Hepatic stellate cell (primary cell): ENCODE data around the gene S100PBP.

Experiments used
- DNase-seq: peaks from one replicate; pipeline ENCODE4 v3.0.0; 2011; ENCODE audit warnings: low spot score

Gene S100PBP

DNA sequence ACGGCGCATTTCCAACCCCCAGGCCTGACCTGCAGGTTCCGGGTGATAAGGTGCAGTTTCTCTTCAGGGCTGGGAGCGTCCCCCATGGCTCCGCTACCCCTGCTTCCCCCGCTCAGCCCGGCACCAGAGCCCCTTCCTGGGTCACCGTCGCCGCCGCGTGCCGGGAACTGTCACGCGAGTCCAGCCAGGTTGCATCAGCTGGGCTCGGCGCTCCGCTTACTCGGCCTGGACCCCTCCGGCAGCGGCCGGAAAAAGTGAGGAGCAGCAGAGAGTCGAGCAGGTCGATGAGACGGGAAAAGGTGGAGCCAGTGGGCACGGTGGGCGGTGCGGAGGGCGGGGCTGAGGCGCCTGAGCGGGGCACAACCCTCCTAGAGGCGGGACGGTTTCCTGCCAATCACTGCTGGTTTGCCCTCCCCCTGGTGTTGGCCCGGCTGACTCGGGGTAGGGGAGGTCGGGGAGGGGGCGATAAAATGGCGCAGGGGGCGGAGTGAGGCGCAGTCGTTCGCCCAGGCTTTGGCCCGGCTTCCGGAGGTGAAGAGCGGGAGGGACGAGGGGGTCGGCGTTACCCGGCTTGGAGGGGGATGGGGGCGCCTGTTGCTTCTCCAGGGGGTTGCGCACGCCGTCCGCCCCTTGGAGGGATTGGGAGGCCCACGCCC, at the start of gene S100PBP, which contains the start of gene YARS1:
S100PBP (plus strand) TSS at position 495 of the 656 bp plus-strand sequence. CDS start 8,447 bp downstream, outside the sequence.
YARS1 (minus strand) TSS at position 200 of the 656 bp plus-strand sequence; CDS start at position 86, 114 bp downstream.
- peak; percentile 97 for DNase-seq

- no peak for DNase-seq
Measured at GRCh38 chr1:32768110-32768850, 49.2 kb upstream of the S100PBP start.

- DNase-seq: peak; percentile 81
Measured at GRCh38 chr1:32769524-32770220, 47.8 kb upstream of the S100PBP start.

DNA sequence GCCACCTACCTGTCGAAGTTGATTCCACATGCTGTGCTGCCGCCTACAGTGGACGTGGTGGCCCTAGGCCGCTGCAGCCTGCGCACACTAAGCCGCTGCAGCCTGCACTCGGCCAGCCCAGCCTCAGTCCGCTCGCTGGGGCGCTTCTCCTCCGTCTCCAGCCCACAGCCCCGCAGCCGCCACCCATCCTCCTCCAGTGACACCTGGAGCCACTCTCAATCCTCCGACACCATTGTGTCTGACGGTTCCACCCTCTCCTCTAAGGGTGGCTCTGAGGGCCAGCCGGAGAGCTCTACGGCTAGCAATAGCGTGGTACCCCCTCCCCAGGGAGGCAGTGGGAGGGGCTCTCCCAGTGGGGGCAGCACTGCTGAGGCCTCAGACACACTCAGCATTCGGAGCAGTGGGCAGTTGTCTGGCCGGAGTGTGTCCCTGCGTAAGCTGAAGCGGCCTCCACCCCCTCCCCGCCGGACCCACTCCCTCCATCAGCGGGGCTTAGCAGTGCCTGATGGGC, 47.2 kb upstream of the S100PBP start:
- DNase-seq: no peak

DNA sequence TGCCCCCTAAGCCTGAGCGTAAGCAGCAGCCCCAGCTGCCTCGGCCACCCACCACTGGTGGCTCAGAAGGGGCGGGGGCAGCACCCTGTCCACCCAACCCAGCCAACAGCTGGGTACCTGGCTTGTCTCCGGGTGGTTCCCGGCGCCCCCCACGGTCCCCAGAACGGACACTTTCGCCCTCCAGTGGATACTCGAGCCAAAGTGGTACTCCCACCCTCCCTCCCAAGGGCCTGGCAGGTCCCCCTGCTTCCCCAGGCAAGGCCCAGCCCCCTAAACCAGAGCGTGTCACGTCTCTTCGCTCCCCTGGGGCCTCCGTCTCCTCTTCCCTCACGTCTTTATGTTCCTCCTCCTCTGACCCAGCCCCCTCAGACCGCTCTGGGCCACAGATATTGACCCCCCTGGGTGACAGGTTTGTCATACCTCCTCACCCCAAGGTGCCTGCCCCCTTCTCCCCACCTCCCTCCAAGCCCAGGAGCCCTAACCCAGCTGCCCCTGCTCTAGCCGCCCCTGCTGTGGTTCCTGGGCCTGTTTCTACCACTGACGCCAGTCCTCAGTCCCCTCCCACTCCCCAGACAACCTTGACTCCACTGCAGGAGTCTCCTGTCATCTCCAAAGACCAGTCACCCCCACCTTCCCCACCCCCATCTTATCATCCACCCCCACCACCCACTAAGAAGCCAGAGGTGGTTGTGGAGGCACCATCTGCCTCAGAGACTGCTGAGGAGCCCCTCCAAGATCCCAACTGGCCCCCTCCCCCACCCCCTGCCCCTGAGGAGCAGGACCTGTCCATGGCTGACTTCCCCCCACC, 46.5 kb upstream of the S100PBP start:
- no peak for DNase-seq

GRCh38 chr1:32771561-32772280, 45.7 kb upstream of the S100PBP start:
- no peak for DNase-seq

DNA sequence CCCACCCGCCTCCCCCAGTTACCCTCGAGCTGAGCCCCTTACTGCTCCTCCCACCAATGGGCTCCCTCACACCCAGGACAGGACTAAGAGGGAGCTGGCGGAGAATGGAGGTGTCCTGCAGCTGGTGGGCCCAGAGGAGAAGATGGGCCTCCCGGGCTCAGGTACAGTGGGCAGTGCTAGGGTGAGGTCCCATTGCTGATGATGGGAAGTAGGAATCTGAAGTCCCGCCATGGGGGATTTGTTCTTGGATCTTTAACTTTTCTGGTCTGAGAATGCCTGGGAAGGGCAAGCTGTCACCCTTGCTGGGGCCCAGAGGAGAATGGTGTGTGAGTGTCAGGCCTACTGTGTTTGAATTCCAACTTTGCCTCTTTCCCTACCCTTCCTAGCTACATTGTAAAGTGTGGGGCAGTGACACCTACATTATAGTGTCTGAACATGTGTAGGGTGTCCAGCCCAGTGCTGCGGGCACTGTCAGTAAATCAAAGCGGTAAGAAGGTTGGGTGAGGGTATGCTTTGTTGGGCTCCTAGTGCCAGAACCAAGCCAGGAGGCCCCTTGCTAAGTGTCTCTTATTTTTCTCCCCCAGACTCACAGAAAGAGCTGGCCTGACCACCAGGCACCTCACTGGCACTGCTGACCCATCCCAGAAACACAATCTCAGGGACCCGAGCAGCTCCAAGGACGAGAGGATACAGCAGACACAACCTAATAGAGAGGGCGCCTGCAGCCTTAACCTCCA, 45.0 kb upstream of the S100PBP start:
- no peak for DNase-seq

DNA sequence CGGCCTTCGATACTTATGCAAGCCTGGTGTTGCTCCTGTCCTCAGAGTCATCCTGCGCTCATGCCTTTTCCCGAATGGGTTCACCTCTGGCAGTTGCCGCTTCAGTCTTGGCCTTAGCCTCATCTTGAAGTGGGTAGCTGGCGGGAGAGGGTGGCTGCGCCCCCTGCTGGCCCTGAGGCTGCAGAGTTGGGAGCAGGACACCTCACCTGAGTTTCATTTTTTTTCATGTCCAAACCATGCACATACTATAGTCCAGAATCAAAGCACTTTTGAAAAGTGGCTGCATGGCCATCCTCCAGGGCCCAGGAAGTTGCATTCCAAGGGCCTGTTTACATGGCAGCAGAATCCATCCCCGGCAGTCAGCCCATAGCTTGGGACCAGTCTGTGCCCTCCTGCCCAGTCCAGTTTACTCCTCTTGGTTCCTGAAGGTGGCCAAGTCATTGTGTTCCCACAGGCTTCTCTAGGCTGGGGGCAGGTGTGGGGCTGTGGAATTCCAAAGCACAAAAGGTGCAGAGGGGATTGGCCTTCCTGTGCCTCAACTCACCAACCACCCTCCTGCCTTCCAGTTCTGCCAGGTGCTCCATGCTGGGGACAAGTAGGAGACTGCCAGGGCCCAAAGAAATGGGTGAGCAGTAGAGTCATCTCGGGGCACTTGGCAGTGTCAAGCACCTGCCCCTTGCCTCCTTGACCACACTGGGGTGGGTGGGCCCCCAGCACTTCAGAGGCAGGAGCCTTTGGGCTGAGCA, 44.3 kb upstream of the S100PBP start:
- peak; percentile 79 for DNase-seq

DNA sequence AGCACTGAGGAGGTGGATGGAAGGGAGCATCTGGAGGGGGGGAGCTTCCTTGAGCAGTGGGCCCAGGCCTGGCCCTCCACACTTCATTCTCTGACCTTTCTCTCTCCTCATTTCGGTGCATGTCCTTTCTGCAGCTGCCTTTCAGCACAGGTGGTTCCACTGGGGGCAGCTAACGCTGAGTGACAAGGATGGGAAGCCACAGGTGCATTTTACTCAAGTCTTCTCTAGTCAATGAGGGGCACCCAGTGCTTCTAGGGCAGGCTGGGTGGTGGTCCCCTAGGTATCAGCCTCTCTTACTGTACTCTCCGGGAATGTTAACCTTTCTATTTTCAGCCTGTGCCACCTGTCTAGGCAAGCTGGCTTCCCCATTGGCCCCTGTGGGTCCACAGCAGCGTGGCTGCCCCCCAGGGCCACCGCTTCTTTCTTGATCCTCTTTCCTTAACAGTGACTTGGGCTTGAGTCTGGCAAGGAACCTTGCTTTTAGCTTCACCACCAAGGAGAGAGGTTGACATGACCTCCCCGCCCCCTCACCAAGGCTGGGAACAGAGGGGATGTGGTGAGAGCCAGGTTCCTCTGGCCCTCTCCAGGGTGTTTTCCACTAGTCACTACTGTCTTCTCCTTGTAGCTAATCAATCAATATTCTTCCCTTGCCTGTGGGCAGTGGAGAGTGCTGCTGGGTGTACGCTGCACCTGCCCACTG, 43.5 kb upstream of the S100PBP start:
- DNase-seq: no peak

- DNase-seq: no peak
Measured at GRCh38 chr1:32774464-32774808, 43.0 kb upstream of the S100PBP start.

GRCh38 chr1:32774950-32775634, 42.4 kb upstream of the S100PBP start:
- DNase-seq: no peak

GRCh38 chr1:32775640-32776337, 41.7 kb upstream of the S100PBP start:
- DNase-seq: no peak

DNA sequence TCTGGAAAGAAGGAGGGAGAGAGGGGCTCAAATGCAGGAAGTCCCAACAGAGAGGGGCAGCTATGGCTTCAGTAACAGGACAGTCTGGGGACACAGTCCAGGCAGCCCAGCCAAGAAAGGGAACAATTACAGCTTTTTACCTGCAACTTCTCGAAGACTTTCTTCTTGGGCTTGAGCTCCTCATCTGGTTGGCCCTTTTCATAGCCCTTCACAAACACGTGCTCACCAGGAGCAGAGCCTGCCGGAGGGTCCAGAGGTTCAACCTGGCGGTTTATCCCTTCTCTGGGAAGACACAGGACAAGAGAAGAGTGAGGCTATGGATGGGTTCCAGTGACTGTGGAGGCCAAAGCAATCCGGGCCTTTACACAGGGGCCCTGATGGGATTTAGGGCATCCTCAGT, 38.2 kb upstream of the S100PBP start:
- DNase-seq: no peak

DNA sequence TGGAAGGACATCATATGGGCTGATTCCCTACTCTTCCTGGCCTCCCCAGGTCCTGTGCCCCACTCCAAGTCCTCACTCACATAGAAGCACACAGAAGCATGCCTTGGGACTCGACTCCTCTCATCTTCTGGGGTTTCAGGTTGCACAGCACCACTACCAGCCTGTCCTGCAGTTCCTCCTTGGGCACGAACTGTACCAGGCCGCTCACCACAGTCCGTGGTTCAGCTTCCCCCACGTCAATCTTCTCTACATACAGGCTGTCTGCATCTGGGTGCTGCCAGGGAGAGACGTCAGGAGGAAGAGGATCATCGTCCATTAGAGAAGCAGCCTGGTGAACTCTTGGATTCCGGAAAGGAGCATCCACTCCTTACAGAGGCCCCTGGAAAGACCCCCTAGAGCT, 37.4 kb upstream of the S100PBP start:
- no peak for DNase-seq

GRCh38 chr1:32780628-32781234, 36.7 kb upstream of the S100PBP start:
- DNase-seq: no peak

DNA sequence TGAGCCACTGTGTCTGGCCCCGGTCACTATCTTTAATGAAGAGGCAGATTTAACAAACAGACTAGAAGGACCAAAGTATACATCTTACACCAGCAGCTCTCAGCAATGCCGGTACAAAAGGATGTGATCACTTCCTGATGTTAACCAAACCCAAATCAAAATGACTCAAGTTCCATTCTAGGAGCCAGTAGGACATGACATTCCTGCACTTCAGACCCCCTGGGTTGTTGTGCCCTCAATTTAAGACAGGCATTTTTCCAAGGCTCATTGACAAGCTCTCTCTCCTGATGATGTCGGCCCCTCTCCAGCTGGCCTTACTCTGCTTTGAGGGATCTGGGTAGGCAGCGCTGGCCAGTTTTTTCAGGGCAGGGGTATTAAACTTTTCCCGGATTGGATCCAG, 35.4 kb upstream of the S100PBP start:
- DNase-seq: no peak

GRCh38 chr1:32783851-32784250, 33.6 kb upstream of the S100PBP start:
- DNase-seq: no peak

DNA sequence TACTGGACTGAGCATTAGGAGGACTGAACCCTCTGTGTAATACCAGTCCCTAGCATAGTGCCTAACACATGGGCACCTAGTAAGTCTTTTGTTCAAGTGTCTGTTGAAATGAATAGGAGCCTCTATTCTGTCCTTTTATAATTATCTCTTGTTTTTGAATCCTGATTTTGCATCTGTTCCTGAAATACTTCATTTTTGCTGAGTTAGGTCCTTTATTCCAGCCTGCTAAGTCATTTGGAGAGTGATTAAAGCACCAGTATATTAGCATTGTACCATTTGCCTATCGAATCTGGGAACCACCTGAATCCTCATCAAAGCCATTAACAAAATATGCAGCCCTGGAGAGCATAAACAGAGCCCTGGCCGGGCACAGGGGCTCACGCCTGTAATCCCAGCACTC, 32.6 kb upstream of the S100PBP start:
- DNase-seq: no peak
